Loucy (cell line): ENCODE measurements around the gene LIMS1.

Source experiments
- CTCF ChIP-seq: fragments of 200-600 bp; sonication (generic); conservative IDR thresholded peaks from 2 replicates; pipeline ENCODE4 v1.5.1; 2014; ENCODE audit warnings: mild to moderate bottlenecking, antibody characterized with exemption, low read length
- EZH2phosphoT487 ChIP-seq: fragments of 200-600 bp; IDR thresholded peaks from 2 replicates; pipeline ENCODE4 v1.6.1; 2018; ENCODE audit warnings: antibody characterized with exemption, mild to moderate bottlenecking, moderate library complexity, borderline replicate concordance

- TF ChIP-seq CTCF (no peak), EZH2phosphoT487 (no peak)
Observed at GRCh38 chr2:108602422-108602821, 68.2 kb downstream of the LIMS1 start.
